WTC11 (cell line): Measurements from ENCODE around the gene RCAN2. TPM values are rescaled to one million over a fixed set of nuclear protein-coding genes. Genes with fewer than 3 reads are reported as not detected.

Experiments
- ATAC-seq: fragments of 200-7000 bp; cut with Tn5 transposase; 2 replicates; pipeline ENCODE4 v1.10.0; 2021; ENCODE audit warnings: mild to moderate bottlenecking, moderate library complexity
- CTCF ChIA-PET: fragments of 300-600 bp; sonication (Branson Sonifier 250); formaldehyde crosslinking; loops from one replicate; lab custom pipeline; 2021; ENCODE audit warnings: antibody characterized with exemption; lab: Charles Lee
- POLR2A ChIA-PET: fragments of 350-600 bp; sonication (Branson Sonifier 250); formaldehyde crosslinking; loops from one replicate; lab custom pipeline; 2021; ENCODE audit warnings: antibody characterized with exemption; lab: Charles Lee
- DNase-seq: peaks from one replicate; pipeline ENCODE4 v3.0.0; 2021; ENCODE audit warnings: low spot score
- H3K27ac Mint-ChIP-seq: 2 replicates; pipeline ENCODE4 v1.8.0; 2021; ENCODE audit warnings: mixed read lengths
- H3K27me3 Mint-ChIP-seq: 2 replicates; pipeline ENCODE4 v1.8.0; 2021; ENCODE audit warnings: low read depth, mild to moderate bottlenecking, moderate library complexity, mixed read lengths
- H3K36me3 Mint-ChIP-seq: 2 replicates; pipeline ENCODE4 v1.8.0; 2021; ENCODE audit warnings: mixed read lengths
- H3K4me1 Mint-ChIP-seq: 2 replicates; pipeline ENCODE4 v1.8.0; 2022; ENCODE audit warnings: mixed read lengths
- H3K4me3 Mint-ChIP-seq: 2 replicates; pipeline ENCODE4 v1.8.0; 2021; ENCODE audit warnings: mild to moderate bottlenecking, moderate library complexity, mixed read lengths
- H3K9me3 Mint-ChIP-seq: 2 replicates; pipeline ENCODE4 v1.8.0; 2021; ENCODE audit warnings: mixed read lengths
- ELF4 ChIP-seq: sonication (generic); formaldehyde crosslinking; IDR thresholded peaks from 2 replicates; pipeline ENCODE4 v1.8.1; 2022; ENCODE audit warnings: low read depth, mild to moderate bottlenecking, moderate library complexity, missing genetic modification reagents
- EMX1 ChIP-seq: fragments of 250-450 bp; sonication (Bioruptor Pico); IDR thresholded peaks from 2 replicates; pipeline ENCODE4 v1.8.0; 2021; ENCODE audit warnings: mild to moderate bottlenecking
- GRHL2 ChIP-seq: fragments of 250-450 bp; sonication (Bioruptor Pico); IDR thresholded peaks from 2 replicates; pipeline ENCODE4 v1.8.0; 2022; ENCODE audit warnings: mild to moderate bottlenecking, moderate library complexity; ENCODE audit not compliant: insufficient replicate concordance, severe bottlenecking
- IRF1 ChIP-seq: sonication (generic); formaldehyde crosslinking; IDR thresholded peaks from 2 replicates; pipeline ENCODE4 v1.8.0; 2023; ENCODE audit warnings: missing genetic modification reagents
- IRF2 ChIP-seq: sonication (generic); formaldehyde crosslinking; IDR thresholded peaks from 2 replicates; pipeline ENCODE4 v1.8.0; 2022; ENCODE audit warnings: low read depth, missing genetic modification reagents, borderline replicate concordance
- MXD4 ChIP-seq: fragments of 250-450 bp; sonication (Bioruptor Pico); IDR thresholded peaks from 2 replicates; pipeline ENCODE4 v1.8.0; 2021; ENCODE audit warnings: mild to moderate bottlenecking, moderate library complexity, borderline replicate concordance
- MYBL2 ChIP-seq: sonication (generic); formaldehyde crosslinking; IDR thresholded peaks from 2 replicates; pipeline ENCODE4 v1.8.1; 2023; ENCODE audit warnings: mild to moderate bottlenecking, moderate library complexity, missing genetic modification reagents
- NFATC4 ChIP-seq: fragments of 250-450 bp; sonication (Bioruptor Pico); IDR thresholded peaks from 2 replicates; pipeline ENCODE4 v1.9.0; 2021; ENCODE audit warnings: mild to moderate bottlenecking
- NR2C2 ChIP-seq: sonication (generic); formaldehyde crosslinking; IDR thresholded peaks from 2 replicates; pipeline ENCODE4 v1.8.0; 2022; ENCODE audit warnings: mild to moderate bottlenecking, missing genetic modification reagents
- SMAD3 ChIP-seq: sonication (generic); formaldehyde crosslinking; IDR thresholded peaks from 2 replicates; pipeline ENCODE4 v1.8.0; 2022; ENCODE audit warnings: missing genetic modification reagents, mild to moderate bottlenecking, borderline replicate concordance
- SMAD4 ChIP-seq: sonication (generic); formaldehyde crosslinking; IDR thresholded peaks from 2 replicates; pipeline ENCODE4 v1.8.0; 2022; ENCODE audit warnings: mild to moderate bottlenecking, missing genetic modification reagents
- TEAD4 ChIP-seq: sonication (generic); formaldehyde crosslinking; IDR thresholded peaks from 2 replicates; pipeline ENCODE4 v1.8.0; 2022; ENCODE audit warnings: mild to moderate bottlenecking, missing genetic modification reagents
- TP53 ChIP-seq: sonication (generic); formaldehyde crosslinking; IDR thresholded peaks from 2 replicates; pipeline ENCODE4 v1.8.1; 2023; ENCODE audit warnings: mild to moderate bottlenecking, missing genetic modification reagents
- ZNF121 ChIP-seq: sonication (generic); formaldehyde crosslinking; IDR thresholded peaks from 2 replicates; pipeline ENCODE4 v1.8.0; 2023; ENCODE audit warnings: missing genetic modification reagents
- ZNF232 ChIP-seq: sonication (generic); formaldehyde crosslinking; IDR thresholded peaks from 2 replicates; pipeline ENCODE4 v1.8.0; 2022; ENCODE audit warnings: mild to moderate bottlenecking, missing genetic modification reagents
- ZNF416 ChIP-seq: fragments of 250-450 bp; sonication (Bioruptor Pico); IDR thresholded peaks from 2 replicates; pipeline ENCODE4 v1.9.0; 2021; ENCODE audit warnings: mild to moderate bottlenecking, inconsistent platforms
- total RNA-seq: library from RNA; stranded (reverse); gene quantifications from 3 replicates; pipeline ENCODE4 v1.2.3, GENCODE V29; 2021
- TF ChIP-seq, protein P1 (sequence below): sonication (generic); formaldehyde crosslinking; IDR thresholded peaks from 2 replicates; pipeline ENCODE4 v1.8.1; 2023; ENCODE audit warnings: mild to moderate bottlenecking, missing genetic modification reagents, moderate library complexity
- TF ChIP-seq, protein P2 (sequence below): sonication (generic); formaldehyde crosslinking; IDR thresholded peaks from 2 replicates; pipeline ENCODE4 v1.8.1; 2022; ENCODE audit warnings: mild to moderate bottlenecking, missing genetic modification reagents, moderate library complexity, borderline replicate concordance
- TF ChIP-seq, protein P3 (sequence below): sonication (generic); formaldehyde crosslinking; IDR thresholded peaks from 2 replicates; pipeline ENCODE4 v1.8.1; 2023; ENCODE audit warnings: mild to moderate bottlenecking, missing genetic modification reagents
- TF ChIP-seq, protein P4 (sequence below): fragments of 250-450 bp; sonication (Bioruptor Pico); IDR thresholded peaks from 2 replicates; pipeline ENCODE4 v2.1.2; 2022; ENCODE audit warnings: mild to moderate bottlenecking, moderate library complexity

RCAN2 gene
- total RNA-seq, 1 experiment from 2014 or later = 3.9 TPM

DNA sequence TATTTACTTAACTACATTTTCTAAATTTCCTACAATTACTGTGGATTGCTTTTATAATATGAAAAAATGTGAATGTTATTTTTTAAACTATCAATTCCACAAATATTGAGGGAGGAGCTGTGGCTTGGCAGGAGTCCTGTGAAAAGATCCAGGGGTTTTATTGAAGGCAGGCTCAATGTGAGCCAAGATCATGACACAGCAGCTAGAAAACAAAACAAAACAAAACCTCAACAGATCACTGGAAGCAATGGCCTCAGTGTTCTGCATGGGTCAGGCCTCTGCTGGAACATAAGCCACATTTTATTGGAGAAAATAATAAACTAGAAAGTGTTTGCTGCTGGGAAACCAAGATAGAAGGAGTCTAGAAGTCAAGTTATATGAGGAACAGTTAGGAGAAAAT is 19.4 kb upstream of the RCAN2 start:
- Mint-ChIP-seq H3K9me3 (no peaks in the 10 kb centered on the region), H3K4me3 (no peak overlapping the region), H3K4me1 (no peaks in the 10 kb centered on the region), H3K36me3 (no peaks in the 10 kb centered on the region), H3K27ac (no peak overlapping the region), H3K27me3 (no peaks in the 10 kb centered on the region)
- DNase-seq (no peak), ATAC-seq (no peak)
- ChIA-PET POLR2A (no interaction called here), CTCF (no interaction called here)
- TF ChIP-seq ELF4 (CRISPR knock-in tag) = no peak
- no peak for TF ChIP-seq ZNF121 (CRISPR knock-in tag)
- TF ChIP-seq, protein P1, sequence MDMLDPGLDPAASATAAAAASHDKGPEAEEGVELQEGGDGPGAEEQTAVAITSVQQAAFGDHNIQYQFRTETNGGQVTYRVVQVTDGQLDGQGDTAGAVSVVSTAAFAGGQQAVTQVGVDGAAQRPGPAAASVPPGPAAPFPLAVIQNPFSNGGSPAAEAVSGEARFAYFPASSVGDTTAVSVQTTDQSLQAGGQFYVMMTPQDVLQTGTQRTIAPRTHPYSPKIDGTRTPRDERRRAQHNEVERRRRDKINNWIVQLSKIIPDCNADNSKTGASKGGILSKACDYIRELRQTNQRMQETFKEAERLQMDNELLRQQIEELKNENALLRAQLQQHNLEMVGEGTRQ = no peak
- TF ChIP-seq, protein P2, sequence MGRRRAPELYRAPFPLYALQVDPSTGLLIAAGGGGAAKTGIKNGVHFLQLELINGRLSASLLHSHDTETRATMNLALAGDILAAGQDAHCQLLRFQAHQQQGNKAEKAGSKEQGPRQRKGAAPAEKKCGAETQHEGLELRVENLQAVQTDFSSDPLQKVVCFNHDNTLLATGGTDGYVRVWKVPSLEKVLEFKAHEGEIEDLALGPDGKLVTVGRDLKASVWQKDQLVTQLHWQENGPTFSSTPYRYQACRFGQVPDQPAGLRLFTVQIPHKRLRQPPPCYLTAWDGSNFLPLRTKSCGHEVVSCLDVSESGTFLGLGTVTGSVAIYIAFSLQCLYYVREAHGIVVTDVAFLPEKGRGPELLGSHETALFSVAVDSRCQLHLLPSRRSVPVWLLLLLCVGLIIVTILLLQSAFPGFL (CRISPR knock-in tag) = no peak
- TF ChIP-seq, protein P3, sequence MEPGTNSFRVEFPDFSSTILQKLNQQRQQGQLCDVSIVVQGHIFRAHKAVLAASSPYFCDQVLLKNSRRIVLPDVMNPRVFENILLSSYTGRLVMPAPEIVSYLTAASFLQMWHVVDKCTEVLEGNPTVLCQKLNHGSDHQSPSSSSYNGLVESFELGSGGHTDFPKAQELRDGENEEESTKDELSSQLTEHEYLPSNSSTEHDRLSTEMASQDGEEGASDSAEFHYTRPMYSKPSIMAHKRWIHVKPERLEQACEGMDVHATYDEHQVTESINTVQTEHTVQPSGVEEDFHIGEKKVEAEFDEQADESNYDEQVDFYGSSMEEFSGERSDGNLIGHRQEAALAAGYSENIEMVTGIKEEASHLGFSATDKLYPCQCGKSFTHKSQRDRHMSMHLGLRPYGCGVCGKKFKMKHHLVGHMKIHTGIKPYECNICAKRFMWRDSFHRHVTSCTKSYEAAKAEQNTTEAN (CRISPR knock-in tag) = no peak
- TF ChIP-seq ZNF232 = no peak
- TF ChIP-seq SMAD4 (CRISPR knock-in tag) = no peak
- no peak for TF ChIP-seq MXD4 (CRISPR knock-in tag)
- TF ChIP-seq, protein P4, sequence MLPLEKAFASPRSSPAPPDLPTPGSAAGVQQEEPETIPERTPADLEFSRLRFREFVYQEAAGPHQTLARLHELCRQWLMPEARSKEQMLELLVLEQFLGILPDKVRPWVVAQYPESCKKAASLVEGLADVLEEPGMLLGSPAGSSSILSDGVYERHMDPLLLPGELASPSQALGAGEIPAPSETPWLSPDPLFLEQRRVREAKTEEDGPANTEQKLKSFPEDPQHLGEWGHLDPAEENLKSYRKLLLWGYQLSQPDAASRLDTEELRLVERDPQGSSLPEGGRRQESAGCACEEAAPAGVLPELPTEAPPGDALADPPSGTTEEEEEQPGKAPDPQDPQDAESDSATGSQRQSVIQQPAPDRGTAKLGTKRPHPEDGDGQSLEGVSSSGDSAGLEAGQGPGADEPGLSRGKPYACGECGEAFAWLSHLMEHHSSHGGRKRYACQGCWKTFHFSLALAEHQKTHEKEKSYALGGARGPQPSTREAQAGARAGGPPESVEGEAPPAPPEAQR (CRISPR knock-in tag) = no peak
- TF ChIP-seq IRF1 (CRISPR knock-in tag) = no peak
- TF ChIP-seq GRHL2 (CRISPR knock-in tag) = no peak
- TF ChIP-seq EMX1 = no peak
- TF ChIP-seq SMAD3 (CRISPR knock-in tag) = no peak
- no peak for TF ChIP-seq MYBL2 (CRISPR knock-in tag)
- TF ChIP-seq NR2C2 = no peak
- no peak for TF ChIP-seq TEAD4 (CRISPR knock-in tag)

- H3K4me3 Mint-ChIP-seq = no peak overlapping the region
- TF ChIP-seq ZNF416 (CRISPR knock-in tag) = no peak
- no peak for TF ChIP-seq IRF2
- no peak for TF ChIP-seq NFATC4 (CRISPR knock-in tag)
- TF ChIP-seq, protein P3 (CRISPR knock-in tag) = no peak
- TF ChIP-seq IRF1 (CRISPR knock-in tag) = no peak
- no peak for TF ChIP-seq SMAD3 (CRISPR knock-in tag)
- TF ChIP-seq TP53 (CRISPR knock-in tag) = no peak
- TF ChIP-seq ZNF232 = no peak
- no peak overlapping the region for H3K27ac Mint-ChIP-seq
- no peaks in the 10 kb centered on the region for H3K27me3 Mint-ChIP-seq
- ATAC-seq = no peak
- CTCF ChIA-PET = no interaction called here
- POLR2A ChIA-PET = no interaction called here
- no peaks in the 10 kb centered on the region for H3K36me3 Mint-ChIP-seq
- no peaks in the 10 kb centered on the region for H3K9me3 Mint-ChIP-seq
- no peaks in the 10 kb centered on the region for H3K4me1 Mint-ChIP-seq
- DNase-seq = no peak
These were observed 18.8 kb upstream of the RCAN2 start for GRCh38 chr6:46509981-46510510.
